OCI-LY3 (cell line): ENCODE data around the gene RFNG.

ENCODE experiments used
- H2AFZ ChIP-seq: fragments of 200-600, 300-600 bp; shearing (Covaris generic); 2 replicates; pipeline ENCODE4 v1.6.0; 2014; ENCODE audit warnings: antibody characterized with exemption, low read depth, low read length
- H3K27ac ChIP-seq: fragments of 200-600, 300-600 bp; sonication (generic); 2 replicates; pipeline ENCODE4 v1.5.1; 2014; ENCODE audit warnings: mild to moderate bottlenecking, low read length, moderate library complexity, mixed read lengths
- H3K27me3 ChIP-seq: fragments of 200-600, 300-600 bp; sonication (generic); 2 replicates; pipeline ENCODE4 v1.6.1; 2014; ENCODE audit warnings: low read depth, low read length, mixed read lengths
- H3K36me3 ChIP-seq: fragments of 200-600, 300-600 bp; sonication (generic); replicated peaks from 2 replicates; pipeline ENCODE3; 2014; ENCODE audit warnings: low read depth, low read length, mixed read lengths
- H3K4me1 ChIP-seq: fragments of 300-600, 200-600 bp; sonication (generic); 2 replicates; pipeline ENCODE4 v1.6.1; 2014; ENCODE audit warnings: low read length, mixed read lengths
- H3K4me2 ChIP-seq: fragments of 200-600, 300-600 bp; sonication (generic); 2 replicates; pipeline ENCODE4 v1.6.1; 2014; ENCODE audit warnings: low read length, mixed read lengths
- H3K4me3 ChIP-seq: fragments of 300-600, 200-600 bp; sonication (generic); 2 replicates; pipeline ENCODE4 v1.5.1; 2014; ENCODE audit warnings: antibody characterized with exemption, mild to moderate bottlenecking, low read length, moderate library complexity
- H3K79me2 ChIP-seq: fragments of 300-600, 200-600 bp; shearing (Covaris generic); 2 replicates; pipeline ENCODE4 v1.6.1; 2014; ENCODE audit warnings: mild to moderate bottlenecking, low read length, mixed read lengths
- H3K9ac ChIP-seq: fragments of 300-600, 200-600 bp; shearing (Covaris generic); 2 replicates; pipeline ENCODE4 v1.6.0; 2014; ENCODE audit warnings: mild to moderate bottlenecking, low read length, moderate library complexity
- H3K9me3 ChIP-seq: fragments of 200-600, 300-600 bp; shearing (Covaris generic); 2 replicates; pipeline ENCODE4 v1.6.1; 2014; ENCODE audit warnings: low read length, mixed read lengths; ENCODE audit not compliant: insufficient read depth
- H4K20me1 ChIP-seq: fragments of 200-600, 300-600 bp; sonication (generic); 2 replicates; pipeline ENCODE4 v1.6.1; 2016; ENCODE audit warnings: low read length, mixed read lengths; ENCODE audit not compliant: insufficient read depth
- EZH2phosphoT487 ChIP-seq: fragments of 200-600 bp; shearing (Covaris generic); IDR thresholded peaks from 2 replicates; pipeline ENCODE4 v1.6.1; 2018; ENCODE audit warnings: antibody characterized with exemption, mixed run types, low read depth
- TF ChIP-seq, protein P1 (sequence below): fragments of 200-600, 300-600 bp; sonication (generic); IDR thresholded peaks from 2 replicates; pipeline ENCODE4 v1.5.1; 2014; ENCODE audit warnings: antibody characterized with exemption, low read length, low read depth

RFNG gene

DNA sequence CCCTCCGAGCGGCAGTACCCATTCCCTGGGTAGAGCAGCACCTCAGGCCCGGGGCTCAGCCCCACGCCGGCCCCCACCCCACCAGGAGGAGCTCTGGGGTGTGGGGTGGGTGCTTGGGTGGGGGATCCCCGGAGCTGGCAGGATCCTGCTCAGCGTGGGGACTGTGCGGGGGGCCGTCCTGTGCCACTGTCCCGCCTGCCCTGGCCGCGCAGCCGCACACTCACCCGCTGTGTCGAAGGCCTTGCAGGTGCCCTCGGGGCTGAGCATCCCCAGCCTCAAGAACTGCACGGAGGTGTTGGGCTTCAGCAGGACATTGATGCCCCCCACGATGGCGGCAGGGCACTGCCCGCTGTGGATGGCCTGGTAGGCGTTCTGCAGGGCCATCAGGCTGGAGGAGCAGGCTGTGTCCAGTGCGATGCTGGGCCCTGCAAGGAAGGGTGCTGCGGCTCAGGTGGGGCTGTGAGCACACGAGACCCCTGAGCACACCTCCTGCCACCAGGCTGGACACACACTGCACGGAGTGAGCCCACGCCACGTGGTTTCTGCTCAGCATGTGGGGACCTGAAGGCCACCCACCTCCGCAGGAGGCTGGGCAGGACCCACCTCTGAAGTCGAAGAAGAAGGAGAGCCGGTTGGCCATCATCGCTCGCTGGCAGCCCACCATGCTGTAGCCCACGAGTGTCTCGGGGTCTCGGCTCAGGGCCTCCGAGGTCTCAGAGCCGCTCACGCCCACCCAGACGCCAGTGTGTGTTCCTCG, 41.6 kb upstream of the RFNG start:
- Histone ChIP-seq H3K36me3 (peaks cover 82% of the 10 kb centered on the region), H3K4me3 (no peak overlapping the region), H3K27ac (no peak overlapping the region), H3K4me2 (no peak overlapping the region), H3K27me3 (no peaks in the 10 kb centered on the region), H3K79me2 (peaks cover 50% of the 10 kb centered on the region), H3K9me3 (no peaks in the 10 kb centered on the region), H4K20me1 (peaks cover 26% of the 10 kb centered on the region), H3K4me1 (peaks cover 7% of the 10 kb centered on the region), H2AFZ (no peak overlapping the region), H3K9ac (no peak overlapping the region)
- no peak for TF ChIP-seq EZH2phosphoT487
- TF ChIP-seq, protein P1, sequence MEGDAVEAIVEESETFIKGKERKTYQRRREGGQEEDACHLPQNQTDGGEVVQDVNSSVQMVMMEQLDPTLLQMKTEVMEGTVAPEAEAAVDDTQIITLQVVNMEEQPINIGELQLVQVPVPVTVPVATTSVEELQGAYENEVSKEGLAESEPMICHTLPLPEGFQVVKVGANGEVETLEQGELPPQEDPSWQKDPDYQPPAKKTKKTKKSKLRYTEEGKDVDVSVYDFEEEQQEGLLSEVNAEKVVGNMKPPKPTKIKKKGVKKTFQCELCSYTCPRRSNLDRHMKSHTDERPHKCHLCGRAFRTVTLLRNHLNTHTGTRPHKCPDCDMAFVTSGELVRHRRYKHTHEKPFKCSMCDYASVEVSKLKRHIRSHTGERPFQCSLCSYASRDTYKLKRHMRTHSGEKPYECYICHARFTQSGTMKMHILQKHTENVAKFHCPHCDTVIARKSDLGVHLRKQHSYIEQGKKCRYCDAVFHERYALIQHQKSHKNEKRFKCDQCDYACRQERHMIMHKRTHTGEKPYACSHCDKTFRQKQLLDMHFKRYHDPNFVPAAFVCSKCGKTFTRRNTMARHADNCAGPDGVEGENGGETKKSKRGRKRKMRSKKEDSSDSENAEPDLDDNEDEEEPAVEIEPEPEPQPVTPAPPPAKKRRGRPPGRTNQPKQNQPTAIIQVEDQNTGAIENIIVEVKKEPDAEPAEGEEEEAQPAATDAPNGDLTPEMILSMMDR = no peak

DNA sequence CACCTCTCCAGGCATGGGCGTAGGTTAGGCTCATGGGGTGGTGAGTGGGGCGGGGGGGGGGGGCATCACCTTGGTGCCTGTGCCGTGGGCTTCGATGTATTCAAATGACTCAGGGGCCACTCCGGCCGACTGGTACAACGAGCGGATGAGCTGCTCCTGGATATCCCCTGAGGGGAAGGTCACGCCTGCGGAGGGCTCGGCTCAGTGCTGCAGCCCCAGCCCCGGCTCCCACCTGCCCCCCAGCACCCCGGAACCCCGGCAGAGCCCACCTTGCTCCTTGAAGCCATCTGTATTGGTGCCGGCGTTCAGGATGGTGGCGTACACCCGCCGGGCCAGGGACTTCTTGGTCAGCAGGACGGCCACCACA, 41.0 kb upstream of the RFNG start:
- Histone ChIP-seq H3K9me3 (no peaks in the 10 kb centered on the region), H4K20me1 (peaks cover 30% of the 10 kb centered on the region), H3K27ac (no peak overlapping the region), H3K4me3 (no peak overlapping the region), H3K9ac (no peak overlapping the region), H3K4me1 (peaks cover 7% of the 10 kb centered on the region), H3K4me2 (no peak overlapping the region), H2AFZ (no peak overlapping the region), H3K79me2 (peaks cover 46% of the 10 kb centered on the region), H3K36me3 (peaks cover 87% of the 10 kb centered on the region), H3K27me3 (no peaks in the 10 kb centered on the region)
- TF ChIP-seq EZH2phosphoT487 = no peak
- TF ChIP-seq, protein P1 = no peak

DNA sequence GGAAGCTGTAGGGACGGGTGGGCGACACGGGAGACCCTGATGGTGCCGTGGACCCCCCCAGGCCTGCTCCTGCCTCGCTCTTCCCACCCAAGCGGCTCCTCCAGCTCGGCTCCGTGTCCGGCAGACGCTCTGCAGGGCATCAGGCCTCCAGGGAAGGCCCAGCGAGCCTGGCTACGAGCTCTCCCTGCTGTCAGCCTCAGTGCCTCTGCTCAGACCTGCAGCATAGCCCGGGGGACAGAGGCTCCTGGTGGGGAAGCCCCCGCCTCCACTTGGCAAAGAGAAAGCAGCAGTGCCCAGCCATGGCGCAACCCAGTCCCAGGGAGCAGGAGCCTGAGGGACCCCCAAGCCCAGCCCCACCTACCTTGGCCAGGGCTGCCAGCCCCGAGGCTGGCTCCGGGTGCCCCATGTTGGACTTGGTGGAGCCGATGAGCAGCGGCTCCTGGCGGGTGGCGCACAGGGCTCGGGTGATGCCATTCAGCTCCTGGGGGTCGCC, 40.5 kb upstream of the RFNG start:
- H4K20me1 ChIP-seq = peaks cover 32% of the 10 kb centered on the region
- no peak overlapping the region for H3K4me3 ChIP-seq
- H3K79me2 ChIP-seq = peaks cover 41% of the 10 kb centered on the region
- H3K27me3 ChIP-seq = no peaks in the 10 kb centered on the region
- H3K4me2 ChIP-seq = no peak overlapping the region
- peaks cover 90% of the 10 kb centered on the region for H3K36me3 ChIP-seq
- no peaks in the 10 kb centered on the region for H3K9me3 ChIP-seq
- H3K9ac ChIP-seq = no peak overlapping the region
- H2AFZ ChIP-seq = no peak overlapping the region
- H3K27ac ChIP-seq = no peak overlapping the region
- peaks cover 7% of the 10 kb centered on the region for H3K4me1 ChIP-seq
- no peak for TF ChIP-seq EZH2phosphoT487
- TF ChIP-seq, protein P1 = no peak

DNA sequence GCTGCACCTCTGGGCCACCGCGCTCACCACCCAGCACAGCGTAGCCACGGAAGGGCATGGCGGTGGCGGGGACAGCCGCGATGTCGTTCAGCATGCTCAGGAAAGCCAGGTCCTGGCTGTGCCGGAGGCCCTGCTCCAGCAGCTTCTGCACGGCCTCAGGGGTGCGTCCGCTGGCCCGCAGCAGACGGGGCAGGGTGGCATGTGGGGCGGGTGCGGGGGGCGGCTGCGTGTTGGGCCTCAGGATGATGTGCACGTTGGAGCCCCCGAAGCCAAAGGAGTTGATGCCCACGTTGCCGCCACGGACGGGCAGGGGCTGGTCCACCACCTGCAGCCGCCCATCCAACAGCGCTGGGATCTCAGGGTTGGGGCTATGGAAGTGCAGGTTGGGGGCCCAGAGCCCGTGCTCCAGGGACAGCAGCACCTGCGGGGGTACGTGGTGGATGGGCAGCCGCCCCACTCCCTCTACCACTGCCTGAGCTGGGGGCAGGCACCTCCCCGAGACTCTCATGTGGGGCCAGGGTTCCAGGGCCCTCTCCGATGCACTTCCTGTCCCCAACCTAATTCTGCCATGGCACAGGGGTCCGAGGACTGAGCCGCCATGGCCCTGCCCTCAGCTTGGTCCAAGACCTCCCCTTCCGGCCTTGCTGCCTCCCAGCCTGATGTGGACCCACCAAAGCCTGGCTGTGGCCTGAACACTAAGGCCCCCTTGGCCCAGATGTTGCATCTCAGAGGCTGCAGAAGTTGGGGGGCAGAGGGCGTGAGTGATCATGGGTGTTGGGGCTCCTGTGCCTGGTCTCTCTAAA, 39.9 kb upstream of the RFNG start:
- H3K4me1 ChIP-seq = peaks cover 4% of the 10 kb centered on the region
- no peak overlapping the region for H3K27ac ChIP-seq
- H3K9ac ChIP-seq = no peak overlapping the region
- H4K20me1 ChIP-seq = peaks cover 28% of the 10 kb centered on the region
- H3K36me3 ChIP-seq = peaks cover 87% of the 10 kb centered on the region
- no peaks in the 10 kb centered on the region for H3K9me3 ChIP-seq
- H3K27me3 ChIP-seq = no peaks in the 10 kb centered on the region
- H3K4me2 ChIP-seq = no peak overlapping the region
- H2AFZ ChIP-seq = no peak overlapping the region
- H3K4me3 ChIP-seq = no peak overlapping the region
- peaks cover 34% of the 10 kb centered on the region for H3K79me2 ChIP-seq
- TF ChIP-seq, protein P1 = no peak
- no peak for TF ChIP-seq EZH2phosphoT487
